K562 (cell line): ENCODE measurements around the gene SPHK1.
"Not testable (repeated sequence)": the region's sequence is repeated elsewhere in the genome, so short reads cannot be mapped to it uniquely, and the experiment has no call there.

ENCODE experiments used
- ZNF263 ChIP-seq: sonication (generic); formaldehyde crosslinking; IDR thresholded peaks from 2 replicates; pipeline ENCODE4 v1.8.0; 2022; ENCODE audit warnings: mild to moderate bottlenecking, missing genetic modification reagents, borderline replicate concordance
- TF ChIP-seq, protein P1 (sequence below): fragments of 200-600 bp; sonication (generic); IDR thresholded peaks from one replicate; pipeline ENCODE4 v1.6.1; 2012; ENCODE audit warnings: mild to moderate bottlenecking, low read depth, low read length, inconsistent platforms

DNA sequence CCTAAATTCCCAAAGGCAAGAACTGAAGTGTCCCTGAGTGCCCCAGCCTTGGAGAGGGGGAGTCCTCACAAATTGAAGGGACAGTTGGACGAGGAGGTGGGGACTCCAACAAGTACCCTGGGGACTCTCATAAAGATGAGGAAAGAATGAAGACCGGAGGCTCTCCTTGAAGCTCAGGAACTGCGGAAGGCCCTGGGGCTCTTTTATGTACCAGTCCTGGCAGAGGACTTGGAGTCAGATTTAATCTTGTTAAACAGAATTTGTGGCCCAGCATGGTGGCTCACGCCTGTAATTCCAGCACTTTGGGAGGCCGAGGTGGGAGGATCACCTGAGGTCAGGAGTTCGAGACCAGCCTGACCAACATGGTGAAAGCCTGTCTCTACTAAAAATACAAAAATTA lies 24.6 kb upstream of the SPHK1 start:
- TF ChIP-seq, protein P1, sequence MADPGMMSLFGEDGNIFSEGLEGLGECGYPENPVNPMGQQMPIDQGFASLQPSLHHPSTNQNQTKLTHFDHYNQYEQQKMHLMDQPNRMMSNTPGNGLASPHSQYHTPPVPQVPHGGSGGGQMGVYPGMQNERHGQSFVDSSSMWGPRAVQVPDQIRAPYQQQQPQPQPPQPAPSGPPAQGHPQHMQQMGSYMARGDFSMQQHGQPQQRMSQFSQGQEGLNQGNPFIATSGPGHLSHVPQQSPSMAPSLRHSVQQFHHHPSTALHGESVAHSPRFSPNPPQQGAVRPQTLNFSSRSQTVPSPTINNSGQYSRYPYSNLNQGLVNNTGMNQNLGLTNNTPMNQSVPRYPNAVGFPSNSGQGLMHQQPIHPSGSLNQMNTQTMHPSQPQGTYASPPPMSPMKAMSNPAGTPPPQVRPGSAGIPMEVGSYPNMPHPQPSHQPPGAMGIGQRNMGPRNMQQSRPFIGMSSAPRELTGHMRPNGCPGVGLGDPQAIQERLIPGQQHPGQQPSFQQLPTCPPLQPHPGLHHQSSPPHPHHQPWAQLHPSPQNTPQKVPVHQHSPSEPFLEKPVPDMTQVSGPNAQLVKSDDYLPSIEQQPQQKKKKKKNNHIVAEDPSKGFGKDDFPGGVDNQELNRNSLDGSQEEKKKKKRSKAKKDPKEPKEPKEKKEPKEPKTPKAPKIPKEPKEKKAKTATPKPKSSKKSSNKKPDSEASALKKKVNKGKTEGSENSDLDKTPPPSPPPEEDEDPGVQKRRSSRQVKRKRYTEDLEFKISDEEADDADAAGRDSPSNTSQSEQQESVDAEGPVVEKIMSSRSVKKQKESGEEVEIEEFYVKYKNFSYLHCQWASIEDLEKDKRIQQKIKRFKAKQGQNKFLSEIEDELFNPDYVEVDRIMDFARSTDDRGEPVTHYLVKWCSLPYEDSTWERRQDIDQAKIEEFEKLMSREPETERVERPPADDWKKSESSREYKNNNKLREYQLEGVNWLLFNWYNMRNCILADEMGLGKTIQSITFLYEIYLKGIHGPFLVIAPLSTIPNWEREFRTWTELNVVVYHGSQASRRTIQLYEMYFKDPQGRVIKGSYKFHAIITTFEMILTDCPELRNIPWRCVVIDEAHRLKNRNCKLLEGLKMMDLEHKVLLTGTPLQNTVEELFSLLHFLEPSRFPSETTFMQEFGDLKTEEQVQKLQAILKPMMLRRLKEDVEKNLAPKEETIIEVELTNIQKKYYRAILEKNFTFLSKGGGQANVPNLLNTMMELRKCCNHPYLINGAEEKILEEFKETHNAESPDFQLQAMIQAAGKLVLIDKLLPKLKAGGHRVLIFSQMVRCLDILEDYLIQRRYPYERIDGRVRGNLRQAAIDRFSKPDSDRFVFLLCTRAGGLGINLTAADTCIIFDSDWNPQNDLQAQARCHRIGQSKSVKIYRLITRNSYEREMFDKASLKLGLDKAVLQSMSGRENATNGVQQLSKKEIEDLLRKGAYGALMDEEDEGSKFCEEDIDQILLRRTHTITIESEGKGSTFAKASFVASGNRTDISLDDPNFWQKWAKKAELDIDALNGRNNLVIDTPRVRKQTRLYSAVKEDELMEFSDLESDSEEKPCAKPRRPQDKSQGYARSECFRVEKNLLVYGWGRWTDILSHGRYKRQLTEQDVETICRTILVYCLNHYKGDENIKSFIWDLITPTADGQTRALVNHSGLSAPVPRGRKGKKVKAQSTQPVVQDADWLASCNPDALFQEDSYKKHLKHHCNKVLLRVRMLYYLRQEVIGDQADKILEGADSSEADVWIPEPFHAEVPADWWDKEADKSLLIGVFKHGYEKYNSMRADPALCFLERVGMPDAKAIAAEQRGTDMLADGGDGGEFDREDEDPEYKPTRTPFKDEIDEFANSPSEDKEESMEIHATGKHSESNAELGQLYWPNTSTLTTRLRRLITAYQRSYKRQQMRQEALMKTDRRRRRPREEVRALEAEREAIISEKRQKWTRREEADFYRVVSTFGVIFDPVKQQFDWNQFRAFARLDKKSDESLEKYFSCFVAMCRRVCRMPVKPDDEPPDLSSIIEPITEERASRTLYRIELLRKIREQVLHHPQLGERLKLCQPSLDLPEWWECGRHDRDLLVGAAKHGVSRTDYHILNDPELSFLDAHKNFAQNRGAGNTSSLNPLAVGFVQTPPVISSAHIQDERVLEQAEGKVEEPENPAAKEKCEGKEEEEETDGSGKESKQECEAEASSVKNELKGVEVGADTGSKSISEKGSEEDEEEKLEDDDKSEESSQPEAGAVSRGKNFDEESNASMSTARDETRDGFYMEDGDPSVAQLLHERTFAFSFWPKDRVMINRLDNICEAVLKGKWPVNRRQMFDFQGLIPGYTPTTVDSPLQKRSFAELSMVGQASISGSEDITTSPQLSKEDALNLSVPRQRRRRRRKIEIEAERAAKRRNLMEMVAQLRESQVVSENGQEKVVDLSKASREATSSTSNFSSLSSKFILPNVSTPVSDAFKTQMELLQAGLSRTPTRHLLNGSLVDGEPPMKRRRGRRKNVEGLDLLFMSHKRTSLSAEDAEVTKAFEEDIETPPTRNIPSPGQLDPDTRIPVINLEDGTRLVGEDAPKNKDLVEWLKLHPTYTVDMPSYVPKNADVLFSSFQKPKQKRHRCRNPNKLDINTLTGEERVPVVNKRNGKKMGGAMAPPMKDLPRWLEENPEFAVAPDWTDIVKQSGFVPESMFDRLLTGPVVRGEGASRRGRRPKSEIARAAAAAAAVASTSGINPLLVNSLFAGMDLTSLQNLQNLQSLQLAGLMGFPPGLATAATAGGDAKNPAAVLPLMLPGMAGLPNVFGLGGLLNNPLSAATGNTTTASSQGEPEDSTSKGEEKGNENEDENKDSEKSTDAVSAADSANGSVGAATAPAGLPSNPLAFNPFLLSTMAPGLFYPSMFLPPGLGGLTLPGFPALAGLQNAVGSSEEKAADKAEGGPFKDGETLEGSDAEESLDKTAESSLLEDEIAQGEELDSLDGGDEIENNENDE = not testable (repeated sequence)
- not testable (repeated sequence) for TF ChIP-seq ZNF263 (CRISPR knock-in tag)
